CD4-positive, alpha-beta T cell (primary cell): ENCODE results near the gene NELFE. TPM values are rescaled to one million over a fixed set of nuclear protein-coding genes. Genes with fewer than 3 reads are reported as not detected.
A peak's percentile ranks its signal among the peaks of the same experiment; 100 is the strongest.

Experiments
- ATAC-seq: fragments of 200-7000 bp; cut with Tn5 transposase; one replicate; pipeline ENCODE4 v1.10.0; 2022; ENCODE audit warnings: mild to moderate bottlenecking; ENCODE audit not compliant: poor library complexity
- CTCF ChIA-PET: fragments of 350-600 bp; sonication (Branson Sonifier 250); formaldehyde crosslinking; loops from one replicate; lab custom pipeline; 2021; ENCODE audit warnings: antibody characterized with exemption, inconsistent platforms; lab: Charles Lee
- POLR2A ChIA-PET: fragments of 350-600 bp; sonication (Branson Sonifier 250); formaldehyde crosslinking; loops from one replicate; lab custom pipeline; 2021; ENCODE audit warnings: antibody characterized with exemption, inconsistent platforms; lab: Charles Lee
- DNase-seq, 14 experiments: peaks; one replicate each; pipeline ENCODE4 v3.0.0-alpha.2; 2013 to 2020; ENCODE audit warnings: mixed read lengths in 2 of 14
- H3K27ac ChIP-seq, 2 donors: one replicate each; pipeline versions ENCODE4 v1.5.1 to v1.7.0; 2013; ENCODE audit warnings: low read length in 2 of 2, low read depth in 1 of 2, mild to moderate bottlenecking in 1 of 2
- H3K27me3 ChIP-seq, 2 experiments: 1 replicate in 1 of 2; 2 replicates in 1 of 2; pipeline versions ENCODE4 v1.6.1 to v1.7.0; 2013; ENCODE audit warnings: low read length in 2 of 2, control low read depth in 1 of 2, mild to moderate bottlenecking in 1 of 2, moderate library complexity in 1 of 2; ENCODE audit not compliant: insufficient read depth in 2 of 2, control insufficient read depth in 1 of 2
- H3K36me3 ChIP-seq: one replicate; pipeline ENCODE4 v1.6.1; 2013; ENCODE audit warnings: low read length, control low read depth; ENCODE audit not compliant: insufficient read depth
- H3K4me1 ChIP-seq: one replicate; pipeline ENCODE4 v1.6.1; 2013; ENCODE audit warnings: low read length, control low read depth; ENCODE audit not compliant: insufficient read depth
- H3K4me3 ChIP-seq: one replicate; pipeline ENCODE4 v1.5.1; 2013; ENCODE audit warnings: mild to moderate bottlenecking, low read length, moderate library complexity
- H3K9me3 ChIP-seq, 2 experiments: 1 replicate in 1 of 2; 2 replicates in 1 of 2; pipeline versions ENCODE4 v1.6.1 to v1.7.0; 2013; ENCODE audit warnings: low read length in 2 of 2, mild to moderate bottlenecking in 2 of 2, control low read depth in 1 of 2, moderate library complexity in 1 of 2; ENCODE audit not compliant: control insufficient read depth in 1 of 2, insufficient read depth in 1 of 2
- H3K27ac Mint-ChIP-seq: one replicate; pipeline ENCODE4 v1.8.0; 2020; ENCODE audit warnings: mixed read lengths
- H3K27me3 Mint-ChIP-seq: one replicate; pipeline ENCODE4 v1.8.0; 2021; ENCODE audit warnings: mixed read lengths
- H3K36me3 Mint-ChIP-seq: one replicate; pipeline ENCODE4 v1.8.0; 2021; ENCODE audit warnings: low read depth, mixed read lengths
- H3K4me1 Mint-ChIP-seq: one replicate; pipeline ENCODE4 v1.8.0; 2021; ENCODE audit warnings: low read depth, mixed read lengths
- H3K4me3 Mint-ChIP-seq: one replicate; pipeline ENCODE4 v1.8.0; 2020; ENCODE audit warnings: mild to moderate bottlenecking, mixed read lengths
- H3K9me3 Mint-ChIP-seq: one replicate; pipeline ENCODE4 v1.8.0; 2020; ENCODE audit warnings: mixed read lengths
- CTCF ChIP-seq: fragments of 200-600 bp; IDR thresholded peaks from one replicate; pipeline ENCODE4 v1.8.0; 2022; ENCODE audit warnings: antibody characterized with exemption, mild to moderate bottlenecking
- intact Hi-C, 2 experiments: fragments of 100-400 bp; cut with DNase I in 1 of 2; cut with micrococcal nuclease in 1 of 2; formaldehyde crosslinking; loops; one replicate each; pipeline versions ENCODE4 v1.15.1 to v1.9.0; 2023 to 2025; cut with DNase I, micrococcal nuclease
- total RNA-seq, 174 experiments: library from RNA in 2 of 174; stranded (reverse) in 2 of 174; gene quantifications; one replicate each; pipeline ENCODE4 v1.2.3 and lab custom pipeline; 2021 to 2026

Gene NELFE
- total RNA-seq, 2 experiments from 2014 or later, result 53.8 to 58.2 TPM

- H3K4me3 ChIP-seq, result no peak overlapping the region
- Mint-ChIP-seq H3K4me1 (peaks cover 12% of the 10 kb centered on the region), H3K27ac (no peak overlapping the region), H3K27me3 (no peaks in the 10 kb centered on the region), H3K9me3 (no peaks in the 10 kb centered on the region), H3K36me3 (peaks cover 97% of the 10 kb centered on the region), H3K4me3 (no peak overlapping the region)
- no peak for TF ChIP-seq CTCF
- peaks cover 10% of the 10 kb centered on the region for H3K4me1 ChIP-seq
- CTCF ChIA-PET, result no interaction called here
- DNase-seq, result no peak
- H3K9me3 ChIP-seq, result no peaks in the 10 kb centered on the region
- intact Hi-C loops, result no loop called here
- no peak overlapping the region for H3K27ac ChIP-seq
- ATAC-seq, result no peak
- no peaks in the 10 kb centered on the region for H3K27me3 ChIP-seq
- POLR2A ChIA-PET, result no interaction called here
- peaks cover 97% of the 10 kb centered on the region for H3K36me3 ChIP-seq
Measured at GRCh38 chr6:31965700-31966099, 6.9 kb upstream of the NELFE start.

GRCh38 chr6:31963921-31964320 is 5.2 kb upstream of the NELFE start:
- H3K4me3 Mint-ChIP-seq, result no peak overlapping the region
- DNase-seq (no peak), ATAC-seq (no peak)
- H3K27me3 Mint-ChIP-seq, result no peaks in the 10 kb centered on the region
- H3K27me3 ChIP-seq, result no peaks in the 10 kb centered on the region
- no peak overlapping the region for H3K27ac Mint-ChIP-seq
- H3K4me1 ChIP-seq, result peaks cover 19% of the 10 kb centered on the region
- H3K27ac ChIP-seq, result no peak overlapping the region
- H3K4me3 ChIP-seq, result no peak overlapping the region
- H3K36me3 Mint-ChIP-seq, result peaks cover 91% of the 10 kb centered on the region
- CTCF ChIA-PET, result no interaction called here
- POLR2A ChIA-PET, result no interaction called here
- no peaks in the 10 kb centered on the region for H3K9me3 Mint-ChIP-seq
- peaks cover 18% of the 10 kb centered on the region for H3K4me1 Mint-ChIP-seq
- intact Hi-C loops, result no loop called here
- H3K9me3 ChIP-seq, result no peaks in the 10 kb centered on the region
- peaks cover 87% of the 10 kb centered on the region for H3K36me3 ChIP-seq
- no peak for TF ChIP-seq CTCF

- H3K36me3 Mint-ChIP-seq, result peaks cover 82% of the 10 kb centered on the region
- POLR2A ChIA-PET, result interaction anchor here (1.0 kb wide), 1 partner anchor 10 kb away, joined by 4 read pairs; the partner anchor contains the start of gene DXO
Measured at GRCh38 chr6:31961616-31962015, 2.8 kb upstream of the NELFE start.

More at GRCh38 chr6:31961616-31962015, 2.8 kb upstream of the NELFE start:
- Mint-ChIP-seq H3K4me1 (peaks cover 38% of the 10 kb centered on the region), H3K9me3 (no peaks in the 10 kb centered on the region), H3K4me3 (no peak overlapping the region), H3K27me3 (no peaks in the 10 kb centered on the region), H3K27ac (peak overlapping the region; percentile 56)
- ATAC-seq (no peak), DNase-seq (no peak)
- Histone ChIP-seq H3K36me3 (peaks cover 73% of the 10 kb centered on the region), H3K27ac (no peak overlapping the region), H3K4me1 (peaks cover 30% of the 10 kb centered on the region), H3K27me3 (no peaks in the 10 kb centered on the region), H3K9me3 (no peaks in the 10 kb centered on the region), H3K4me3 (no peak overlapping the region)
- CTCF ChIA-PET, result no interaction called here
- intact Hi-C loops, result no loop called here
- TF ChIP-seq CTCF, result no peak
